HepG2 (cell line): ENCODE data around the gene IER2. TPM values are rescaled to one million over a fixed set of nuclear protein-coding genes. Genes with fewer than 3 reads are reported as not detected.

Source experiments
- GTF2F1 ChIP-seq: fragments of 150-350 bp; IDR thresholded peaks from 2 replicates; pipeline ENCODE4 v1.6.1; 2014; ENCODE audit warnings: low read length
- IKZF4 ChIP-seq: sonication (generic); formaldehyde crosslinking; IDR thresholded peaks from 2 replicates; pipeline ENCODE4 v1.5.1; 2020; ENCODE audit warnings: borderline replicate concordance, mild to moderate bottlenecking, low read depth, missing genetic modification reagents; ENCODE audit errors: not compliant biosample characterization
- IRF9 ChIP-seq: sonication (generic); formaldehyde crosslinking; IDR thresholded peaks from 2 replicates; pipeline ENCODE4 v1.8.0; 2022; ENCODE audit warnings: missing genetic modification reagents, mild to moderate bottlenecking, borderline replicate concordance
- RBFOX2 ChIP-seq: fragments of 200-400 bp; formaldehyde crosslinking; IDR thresholded peaks from 2 replicates; pipeline ENCODE4 v1.6.1; 2017; ENCODE audit warnings: low read depth, mild to moderate bottlenecking, low read length
- SAP130 ChIP-seq: IDR thresholded peaks from 2 replicates; pipeline ENCODE4 v1.6.1; 2016; ENCODE audit warnings: low read depth
- ZNF329 ChIP-seq: sonication (generic); formaldehyde crosslinking; IDR thresholded peaks from 2 replicates; pipeline ENCODE4 v1.9.0; 2021; ENCODE audit warnings: low read depth, mild to moderate bottlenecking, missing genetic modification reagents
- polyA plus RNA-seq, 8 experiments: library from polyadenylated mRNA; depleted of rRNA in 3 of 8; stranded (reverse) in 7 of 8; unstranded in 1 of 8; fragments of >200 nt; fragmentation: Illumina TruSeq in 4 of 8; extraction: Trizol in 4 of 8; gene quantifications; 2 replicates each; pipeline versions ENCODE4 v1.2.1 to v1.2.3, GENCODE V29; 2011 to 2016; ENCODE audit warnings: low read depth in 4 of 8, missing spikeins in 1 of 8, mixed read lengths in 1 of 8; ENCODE audit not compliant: insufficient read depth in 1 of 8
- total RNA-seq, 5 experiments: library from RNA; depleted of rRNA; stranded (reverse); fragments of >200 nt; fragmentation: Illumina TruSeq; extraction: Trizol; gene quantifications; 2 replicates each; pipeline ENCODE4 v1.2.3, GENCODE V29; 2016; ENCODE audit warnings: low read depth in 1 of 5
- TF ChIP-seq, protein P1 (sequence below), 2 experiments: fragments of 450-650 bp in 1 of 2; sonication (generic) in 1 of 2; formaldehyde crosslinking in 1 of 2; IDR thresholded peaks; 2 replicates each; pipeline versions ENCODE4 v1.6.1 to v1.8.0; 2016 to 2022; ENCODE audit warnings: antibody characterized with exemption in 1 of 2, mild to moderate bottlenecking in 1 of 2, missing genetic modification reagents in 1 of 2
- TF ChIP-seq, protein P2 (sequence below): sonication (generic); formaldehyde crosslinking; IDR thresholded peaks from 2 replicates; pipeline ENCODE4 v1.4.0; 2020; ENCODE audit warnings: missing genetic modification reagents, borderline replicate concordance

The IER2 gene
- total and polyA plus RNA-seq, 2 of the 13 experiments (the other 11 are each of a cell fraction or from before 2014, with no cell fraction given) = 10.1 to 14.3 TPM

DNA sequence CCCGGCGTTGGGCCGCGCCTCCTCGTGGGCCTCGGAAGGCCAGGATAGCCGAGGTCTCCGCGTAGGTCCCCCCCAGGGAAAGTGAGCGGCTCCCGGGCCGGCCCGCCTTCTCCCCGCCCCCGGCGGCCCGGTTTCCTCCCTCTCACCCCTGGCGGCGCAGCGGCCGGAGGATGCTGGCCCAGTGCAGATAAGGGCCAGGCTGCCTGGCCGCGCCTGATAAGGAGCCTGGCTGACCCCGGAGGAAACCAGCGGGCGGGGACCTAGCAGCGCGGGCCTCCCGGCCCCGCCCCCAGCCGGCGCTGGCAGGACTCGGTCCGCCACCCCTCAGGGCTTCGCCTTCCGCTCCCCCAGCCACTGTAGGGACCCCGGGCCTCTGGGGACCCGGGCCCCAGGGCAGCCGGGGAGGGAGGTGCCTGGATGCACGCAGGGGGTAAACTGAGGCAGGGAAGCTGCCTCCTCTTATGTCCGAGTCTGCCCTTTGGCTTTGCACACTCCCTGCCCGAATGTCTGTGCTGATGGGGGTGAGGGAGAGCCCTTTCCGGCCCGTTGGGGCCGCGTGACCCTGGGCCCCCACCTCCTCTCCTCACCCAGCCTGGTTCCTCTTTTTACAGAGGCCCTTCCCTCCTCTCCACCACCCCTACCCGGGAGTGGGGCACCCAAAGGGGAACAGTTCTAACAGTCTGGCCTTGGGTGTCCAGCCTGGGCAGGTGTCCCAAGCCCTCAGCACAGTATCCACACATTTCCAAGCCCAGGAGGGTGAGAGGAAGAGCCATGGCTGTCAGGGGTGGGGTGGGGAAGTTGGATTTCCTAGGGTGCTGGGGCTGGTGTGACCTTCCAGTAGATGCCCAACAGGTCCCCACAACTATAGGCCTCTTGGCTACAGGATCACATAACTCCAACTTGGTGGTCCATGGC, 47.3 kb upstream of the IER2 start, which contains the start of gene LYL1 (continued):
- TF ChIP-seq ZNF329 (CRISPR knock-in tag) (no peak), RBFOX2 (peak; percentile 64), GTF2F1 (no peak), IKZF4 (CRISPR knock-in tag) (no peak), IRF9 (CRISPR knock-in tag) (0 out of 2 replicates have a peak, but pooled peaks have one; percentile 31), SAP130 (peak; percentile 52; the same call in 1 of the 2 replicates)
- TF ChIP-seq, protein P1, sequence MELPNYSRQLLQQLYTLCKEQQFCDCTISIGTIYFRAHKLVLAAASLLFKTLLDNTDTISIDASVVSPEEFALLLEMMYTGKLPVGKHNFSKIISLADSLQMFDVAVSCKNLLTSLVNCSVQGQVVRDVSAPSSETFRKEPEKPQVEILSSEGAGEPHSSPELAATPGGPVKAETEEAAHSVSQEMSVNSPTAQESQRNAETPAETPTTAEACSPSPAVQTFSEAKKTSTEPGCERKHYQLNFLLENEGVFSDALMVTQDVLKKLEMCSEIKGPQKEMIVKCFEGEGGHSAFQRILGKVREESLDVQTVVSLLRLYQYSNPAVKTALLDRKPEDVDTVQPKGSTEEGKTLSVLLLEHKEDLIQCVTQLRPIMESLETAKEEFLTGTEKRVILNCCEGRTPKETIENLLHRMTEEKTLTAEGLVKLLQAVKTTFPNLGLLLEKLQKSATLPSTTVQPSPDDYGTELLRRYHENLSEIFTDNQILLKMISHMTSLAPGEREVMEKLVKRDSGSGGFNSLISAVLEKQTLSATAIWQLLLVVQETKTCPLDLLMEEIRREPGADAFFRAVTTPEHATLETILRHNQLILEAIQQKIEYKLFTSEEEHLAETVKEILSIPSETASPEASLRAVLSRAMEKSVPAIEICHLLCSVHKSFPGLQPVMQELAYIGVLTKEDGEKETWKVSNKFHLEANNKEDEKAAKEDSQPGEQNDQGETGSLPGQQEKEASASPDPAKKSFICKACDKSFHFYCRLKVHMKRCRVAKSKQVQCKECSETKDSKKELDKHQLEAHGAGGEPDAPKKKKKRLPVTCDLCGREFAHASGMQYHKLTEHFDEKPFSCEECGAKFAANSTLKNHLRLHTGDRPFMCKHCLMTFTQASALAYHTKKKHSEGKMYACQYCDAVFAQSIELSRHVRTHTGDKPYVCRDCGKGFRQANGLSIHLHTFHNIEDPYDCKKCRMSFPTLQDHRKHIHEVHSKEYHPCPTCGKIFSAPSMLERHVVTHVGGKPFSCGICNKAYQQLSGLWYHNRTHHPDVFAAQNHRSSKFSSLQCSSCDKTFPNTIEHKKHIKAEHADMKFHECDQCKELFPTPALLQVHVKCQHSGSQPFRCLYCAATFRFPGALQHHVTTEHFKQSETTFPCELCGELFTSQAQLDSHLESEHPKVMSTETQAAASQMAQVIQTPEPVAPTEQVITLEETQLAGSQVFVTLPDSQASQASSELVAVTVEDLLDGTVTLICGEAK (IDR thresholded peaks at IDR 0.05) = no peak
- TF ChIP-seq, protein P1 (CRISPR knock-in tag; IDR thresholded peaks at IDR 0.05) = 0 out of 2 replicates have a peak, but pooled peaks have one; percentile 56
- TF ChIP-seq, protein P2, sequence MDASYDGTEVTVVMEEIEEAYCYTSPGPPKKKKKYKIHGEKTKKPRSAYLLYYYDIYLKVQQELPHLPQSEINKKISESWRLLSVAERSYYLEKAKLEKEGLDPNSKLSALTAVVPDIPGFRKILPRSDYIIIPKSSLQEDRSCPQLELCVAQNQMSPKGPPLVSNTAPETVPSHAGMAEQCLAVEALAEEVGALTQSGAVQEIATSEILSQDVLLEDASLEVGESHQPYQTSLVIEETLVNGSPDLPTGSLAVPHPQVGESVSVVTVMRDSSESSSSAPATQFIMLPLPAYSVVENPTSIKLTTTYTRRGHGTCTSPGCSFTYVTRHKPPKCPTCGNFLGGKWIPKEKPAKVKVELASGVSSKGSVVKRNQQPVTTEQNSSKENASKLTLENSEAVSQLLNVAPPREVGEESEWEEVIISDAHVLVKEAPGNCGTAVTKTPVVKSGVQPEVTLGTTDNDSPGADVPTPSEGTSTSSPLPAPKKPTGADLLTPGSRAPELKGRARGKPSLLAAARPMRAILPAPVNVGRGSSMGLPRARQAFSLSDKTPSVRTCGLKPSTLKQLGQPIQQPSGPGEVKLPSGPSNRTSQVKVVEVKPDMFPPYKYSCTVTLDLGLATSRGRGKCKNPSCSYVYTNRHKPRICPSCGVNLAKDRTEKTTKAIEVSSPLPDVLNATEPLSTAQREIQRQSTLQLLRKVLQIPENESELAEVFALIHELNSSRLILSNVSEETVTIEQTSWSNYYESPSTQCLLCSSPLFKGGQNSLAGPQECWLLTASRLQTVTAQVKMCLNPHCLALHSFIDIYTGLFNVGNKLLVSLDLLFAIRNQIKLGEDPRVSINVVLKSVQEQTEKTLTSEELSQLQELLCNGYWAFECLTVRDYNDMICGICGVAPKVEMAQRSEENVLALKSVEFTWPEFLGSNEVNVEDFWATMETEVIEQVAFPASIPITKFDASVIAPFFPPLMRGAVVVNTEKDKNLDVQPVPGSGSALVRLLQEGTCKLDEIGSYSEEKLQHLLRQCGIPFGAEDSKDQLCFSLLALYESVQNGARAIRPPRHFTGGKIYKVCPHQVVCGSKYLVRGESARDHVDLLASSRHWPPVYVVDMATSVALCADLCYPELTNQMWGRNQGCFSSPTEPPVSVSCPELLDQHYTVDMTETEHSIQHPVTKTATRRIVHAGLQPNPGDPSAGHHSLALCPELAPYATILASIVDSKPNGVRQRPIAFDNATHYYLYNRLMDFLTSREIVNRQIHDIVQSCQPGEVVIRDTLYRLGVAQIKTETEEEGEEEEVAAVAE = peak; percentile 13; the same call in 1 of the 2 replicates
